ENCODE results near the gene NUDT6.

GRCh38 chr4:122889726-122890125, 32.7 kb downstream of the NUDT6 start:
- TF ChIP-seq TAF1 (IDR thresholded peaks at IDR 0.05; ENCODE audit: borderline replicate concordance, low read depth, low read length) (no peak), CTCF (IDR thresholded peaks at IDR 0.05) (no peak), EZH2phosphoT487 (IDR thresholded peaks at IDR 0.05; ENCODE audit: borderline replicate concordance, low read depth) (no peak)

Data from SK-N-SH (cell line).